ENCODE measurements around the gene TRAF4. TPM values are rescaled to one million over a fixed set of nuclear protein-coding genes. Genes with fewer than 3 reads are reported as not detected.

TRAF4 gene
- total and polyA plus RNA-seq, 2 donors (not counting 3 experiments of a cell fraction or from before 2014, with no cell fraction given) = 79.5 to 83.9 TPM

DNA sequence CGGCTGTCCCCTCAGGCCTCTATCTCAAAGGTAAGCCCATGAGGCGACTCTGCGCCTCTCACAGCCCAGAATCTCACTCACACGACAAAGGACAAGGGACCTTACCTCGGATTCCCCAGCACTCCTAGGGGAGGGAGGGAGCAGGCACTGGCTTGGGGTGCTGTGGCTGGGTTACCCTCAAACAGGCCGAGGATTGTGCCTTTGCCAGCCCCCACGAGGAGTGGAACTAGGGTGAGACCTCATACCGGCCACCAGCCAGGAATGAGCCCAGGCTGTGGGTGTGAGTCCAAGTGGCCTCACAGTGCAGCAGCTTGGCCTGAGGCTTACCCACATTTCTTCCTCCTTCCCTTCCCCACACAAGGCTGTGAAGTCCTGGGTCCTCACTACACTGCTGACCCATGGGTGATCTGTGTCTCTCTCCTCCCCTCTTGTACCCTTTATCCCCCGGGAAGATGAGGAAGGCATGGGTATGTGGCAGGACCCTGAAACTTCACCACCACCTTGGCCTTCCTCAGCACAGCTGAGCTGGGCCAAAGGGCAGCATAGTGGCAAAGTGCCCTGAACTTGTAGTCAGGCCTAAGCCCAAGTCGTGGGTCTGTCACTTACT, 38.0 kb upstream of the TRAF4 start:
- ChIA-PET CTCF (no interaction called here), POLR2A (no interaction called here)
- Histone ChIP-seq H3K9me1 (replicated peaks; ENCODE audit: control insufficient read depth, extremely low read depth, insufficient read depth, low read length) (no peaks in the 10 kb centered on the region), H3K4me3 (replicated peaks in 1 of 3; ENCODE audit: insufficient read depth in 1 of 3, low read depth in 1 of 3, low read length in 3 of 3) (no peak overlapping the region), H4K20me1 (replicated peaks; ENCODE audit: control insufficient read depth, extremely low read depth, insufficient read depth, low read length) (no peaks in the 10 kb centered on the region), H3K9me3 (replicated peaks; ENCODE audit: control insufficient read depth, insufficient read depth, low read length) (no peaks in the 10 kb centered on the region), H2AFZ (ENCODE audit: low read depth, low read length) (no peak overlapping the region), H3K36me3 (ENCODE audit: control insufficient read depth in 2 of 2, extremely low read depth in 1 of 2, insufficient read depth in 2 of 2, low read length in 2 of 2) (peaks cover 10 to 35% of the 10 kb centered on the region in 2 experiments), H3K27me3 (ENCODE audit: control insufficient read depth in 2 of 2, insufficient read depth in 2 of 2, low read length in 2 of 2) (no peaks in the 10 kb centered on the region), H3K4me2 (ENCODE audit: insufficient read depth, low read length) (no peak overlapping the region), H3K9ac (replicated peaks; ENCODE audit: extremely low read depth, insufficient read depth, low read length) (no peak overlapping the region), H3K4me1 (ENCODE audit: control insufficient read depth, extremely low read depth, insufficient read depth, low read length) (peaks cover 4% of the 10 kb centered on the region), H3K79me2 (ENCODE audit: control insufficient read depth, insufficient read depth, low read length) (no peaks in the 10 kb centered on the region), H3K27ac (ENCODE audit: insufficient read depth, low read depth, low read length) (no peak overlapping the region)
- no TSS peak for BruUV-seq (replicated peaks)
- TF ChIP-seq, protein P1, sequence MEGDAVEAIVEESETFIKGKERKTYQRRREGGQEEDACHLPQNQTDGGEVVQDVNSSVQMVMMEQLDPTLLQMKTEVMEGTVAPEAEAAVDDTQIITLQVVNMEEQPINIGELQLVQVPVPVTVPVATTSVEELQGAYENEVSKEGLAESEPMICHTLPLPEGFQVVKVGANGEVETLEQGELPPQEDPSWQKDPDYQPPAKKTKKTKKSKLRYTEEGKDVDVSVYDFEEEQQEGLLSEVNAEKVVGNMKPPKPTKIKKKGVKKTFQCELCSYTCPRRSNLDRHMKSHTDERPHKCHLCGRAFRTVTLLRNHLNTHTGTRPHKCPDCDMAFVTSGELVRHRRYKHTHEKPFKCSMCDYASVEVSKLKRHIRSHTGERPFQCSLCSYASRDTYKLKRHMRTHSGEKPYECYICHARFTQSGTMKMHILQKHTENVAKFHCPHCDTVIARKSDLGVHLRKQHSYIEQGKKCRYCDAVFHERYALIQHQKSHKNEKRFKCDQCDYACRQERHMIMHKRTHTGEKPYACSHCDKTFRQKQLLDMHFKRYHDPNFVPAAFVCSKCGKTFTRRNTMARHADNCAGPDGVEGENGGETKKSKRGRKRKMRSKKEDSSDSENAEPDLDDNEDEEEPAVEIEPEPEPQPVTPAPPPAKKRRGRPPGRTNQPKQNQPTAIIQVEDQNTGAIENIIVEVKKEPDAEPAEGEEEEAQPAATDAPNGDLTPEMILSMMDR (IDR thresholded peaks at IDR 0.05; ENCODE audit: extremely low read depth in 1 of 2, insufficient read depth in 1 of 2, low read depth in 1 of 2, low read length in 2 of 2) = no peak
- TF ChIP-seq POLR2A (IDR thresholded peaks at IDR 0.05; ENCODE audit: low read depth, low read length) (no peak), EZH2 (IDR thresholded peaks at IDR 0.05; ENCODE audit: borderline replicate concordance, low read depth, low read length, severe bottlenecking) (no peak), MYC (IDR thresholded peaks at IDR 0.05; ENCODE audit: low read depth, low read length) (no peak)
- dilution Hi-C loops (cut with MboI; ENCODE audit: extremely low pct_ligation_motif_present, low sequenced_read_pairs) = no loop called here
- DNase-seq (ENCODE audit: low read depth, low spot score) (no peak), FAIRE-seq (no peak)
- intact Hi-C loops (cut with micrococcal nuclease) = no loop called here

Measured in endothelial cell of umbilical vein (primary cell).